Peyer's patch (tissue), 4 donors: ENCODE results near the gene ZNF827.

Source experiments
- POLR2A ChIP-seq, 2 donors: fragments of 450-650 bp; IDR thresholded peaks; one replicate each; pipeline ENCODE4 v1.5.1; 2017; ENCODE audit warnings: antibody characterized with exemption in 2 of 2, mild to moderate bottlenecking in 2 of 2, moderate library complexity in 2 of 2
- TF ChIP-seq, protein P1 (sequence below), 6 experiments: fragments of 450-650 bp in 4 of 6; fragments of 200-600 bp in 2 of 6; sonication (generic) in 1 of 6; IDR thresholded peaks; one replicate each; pipeline ENCODE4 v1.5.1; 2017 to 2019; ENCODE audit warnings: antibody characterized with exemption in 6 of 6, mild to moderate bottlenecking in 3 of 6, moderate library complexity in 1 of 6

GRCh38 chr4:145734576-145735346, 203.9 kb downstream of the ZNF827 start:
- TF ChIP-seq, protein P1, sequence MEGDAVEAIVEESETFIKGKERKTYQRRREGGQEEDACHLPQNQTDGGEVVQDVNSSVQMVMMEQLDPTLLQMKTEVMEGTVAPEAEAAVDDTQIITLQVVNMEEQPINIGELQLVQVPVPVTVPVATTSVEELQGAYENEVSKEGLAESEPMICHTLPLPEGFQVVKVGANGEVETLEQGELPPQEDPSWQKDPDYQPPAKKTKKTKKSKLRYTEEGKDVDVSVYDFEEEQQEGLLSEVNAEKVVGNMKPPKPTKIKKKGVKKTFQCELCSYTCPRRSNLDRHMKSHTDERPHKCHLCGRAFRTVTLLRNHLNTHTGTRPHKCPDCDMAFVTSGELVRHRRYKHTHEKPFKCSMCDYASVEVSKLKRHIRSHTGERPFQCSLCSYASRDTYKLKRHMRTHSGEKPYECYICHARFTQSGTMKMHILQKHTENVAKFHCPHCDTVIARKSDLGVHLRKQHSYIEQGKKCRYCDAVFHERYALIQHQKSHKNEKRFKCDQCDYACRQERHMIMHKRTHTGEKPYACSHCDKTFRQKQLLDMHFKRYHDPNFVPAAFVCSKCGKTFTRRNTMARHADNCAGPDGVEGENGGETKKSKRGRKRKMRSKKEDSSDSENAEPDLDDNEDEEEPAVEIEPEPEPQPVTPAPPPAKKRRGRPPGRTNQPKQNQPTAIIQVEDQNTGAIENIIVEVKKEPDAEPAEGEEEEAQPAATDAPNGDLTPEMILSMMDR (IDR thresholded peaks at IDR 0.05), result no peak
- no peak for TF ChIP-seq POLR2A (IDR thresholded peaks at IDR 0.05)
